Calu3 (cell line): ENCODE measurements around the gene UFSP2. TPM values are rescaled to one million over a fixed set of nuclear protein-coding genes. Genes with fewer than 3 reads are reported as not detected.
"Not testable (repeated sequence)": the region's sequence is repeated elsewhere in the genome, so short reads cannot be mapped to it uniquely, and the experiment has no call there.

Experiments
- BruUV-seq: library from RNA; stranded (reverse); fragments of 400-500 nt; replicated peaks from 2 replicates; lab custom pipeline; 2021; lab: Mats Ljungman, UMichigan
- CTCF ChIA-PET: fragments of 300-600 bp; sonication (Branson Sonifier 250); formaldehyde crosslinking; loops from one replicate; lab custom pipeline; 2022; ENCODE audit warnings: antibody characterized with exemption; lab: Charles Lee
- DNase-seq: peaks from one replicate; pipeline ENCODE4 v3.0.0; 2022
- H3K27ac Mint-ChIP-seq: one replicate; pipeline ENCODE4 v1.8.0; 2022; ENCODE audit warnings: mixed read lengths; ENCODE audit not compliant: unreplicated experiment
- H3K27me3 Mint-ChIP-seq: one replicate; pipeline ENCODE4 v1.8.0; 2022; ENCODE audit warnings: mixed read lengths; ENCODE audit not compliant: unreplicated experiment
- H3K36me3 Mint-ChIP-seq: one replicate; pipeline ENCODE4 v1.8.0; 2022; ENCODE audit warnings: mild to moderate bottlenecking, moderate library complexity, mixed read lengths; ENCODE audit not compliant: insufficient read depth, unreplicated experiment
- H3K4me1 Mint-ChIP-seq: one replicate; pipeline ENCODE4 v1.8.0; 2022; ENCODE audit warnings: mild to moderate bottlenecking, low read depth, mixed read lengths; ENCODE audit not compliant: unreplicated experiment
- H3K4me3 Mint-ChIP-seq: one replicate; pipeline ENCODE4 v1.8.0; 2022; ENCODE audit warnings: mild to moderate bottlenecking, low read depth, moderate library complexity, mixed read lengths; ENCODE audit not compliant: unreplicated experiment
- H3K9me3 Mint-ChIP-seq: one replicate; pipeline ENCODE4 v1.8.0; 2022; ENCODE audit warnings: low read depth, mixed read lengths; ENCODE audit not compliant: unreplicated experiment
- CTCF ChIP-seq: fragments of 200-600 bp; IDR thresholded peaks from one replicate; pipeline ENCODE4 v1.8.0; 2022; ENCODE audit warnings: antibody characterized with exemption; ENCODE audit not compliant: unreplicated experiment
- intact Hi-C: fragments of 100-400 bp; cut with micrococcal nuclease; formaldehyde crosslinking; loops from one replicate; pipeline ENCODE4 v1.10.0; 2022; ENCODE audit not compliant: unreplicated experiment
- total RNA-seq: library from RNA; stranded (reverse); gene quantifications from 2 replicates; pipeline ENCODE4 v1.2.3, GENCODE V29; 2022

UFSP2 gene
- total RNA-seq, 1 experiment from 2014 or later = 14.8 TPM

- intact Hi-C loops = no loop called here
- CTCF ChIA-PET = interaction anchor here (0.7 kb wide), 1 partner anchor 97 kb away, joined by 7 read pairs; no protein-coding TSS in a partner anchor
- H3K27me3 Mint-ChIP-seq = no peaks in the 10 kb centered on the region
- H3K36me3 Mint-ChIP-seq = no peaks in the 10 kb centered on the region
- H3K4me3 Mint-ChIP-seq = no peak overlapping the region
- no peaks in the 10 kb centered on the region for H3K9me3 Mint-ChIP-seq
- H3K4me1 Mint-ChIP-seq = no peaks in the 10 kb centered on the region
- no TSS peak for BruUV-seq
- no peak for TF ChIP-seq CTCF
- no peak for DNase-seq
- H3K27ac Mint-ChIP-seq = no peak overlapping the region
These were observed 56.0 kb downstream of the UFSP2 start for GRCh38 chr4:185369731-185370130.

- Mint-ChIP-seq H3K27ac (no peak overlapping the region), H3K9me3 (no peaks in the 10 kb centered on the region), H3K36me3 (peaks cover 6% of the 10 kb centered on the region), H3K4me3 (no peak overlapping the region), H3K4me1 (no peaks in the 10 kb centered on the region), H3K27me3 (no peaks in the 10 kb centered on the region)
- no peak for TF ChIP-seq CTCF
- CTCF ChIA-PET = interaction anchor here (0.5 kb wide), 1 partner anchor 11 kb away, joined by 5 read pairs; no protein-coding TSS in a partner anchor
- no peak for DNase-seq
- intact Hi-C loops = no loop called here
- no TSS peak for BruUV-seq
These were observed 60.9 kb downstream of the UFSP2 start for GRCh38 chr4:185364886-185365285.

GRCh38 chr4:185363251-185363650 is 62.5 kb downstream of the UFSP2 start:
- BruUV-seq = no TSS peak
- no peak for TF ChIP-seq CTCF
- Mint-ChIP-seq H3K27ac (no peak overlapping the region), H3K36me3 (peaks cover 6% of the 10 kb centered on the region), H3K4me1 (no peaks in the 10 kb centered on the region), H3K9me3 (no peaks in the 10 kb centered on the region), H3K4me3 (no peak overlapping the region), H3K27me3 (no peaks in the 10 kb centered on the region)
- intact Hi-C loops = no loop called here
- CTCF ChIA-PET = interaction anchor here (0.7 kb wide), 1 partner anchor 240 kb away, joined by 6 read pairs; no protein-coding TSS in a partner anchor
- DNase-seq = no peak

- BruUV-seq, H3K4me1 Mint-ChIP-seq, H3K27me3 Mint-ChIP-seq, intact Hi-C loops, DNase-seq, H3K4me3 Mint-ChIP-seq, H3K36me3 Mint-ChIP-seq, H3K9me3 Mint-ChIP-seq, H3K27ac Mint-ChIP-seq: not testable (repeated sequence)
- CTCF ChIA-PET = interaction anchor here (0.7 kb wide), 1 partner anchor 240 kb away, joined by 6 read pairs; no protein-coding TSS in a partner anchor
These were observed 63.2 kb downstream of the UFSP2 start for GRCh38 chr4:185362570-185362969.

- no peak overlapping the region for H3K4me3 Mint-ChIP-seq
- H3K27me3 Mint-ChIP-seq = no peaks in the 10 kb centered on the region
- no peaks in the 10 kb centered on the region for H3K4me1 Mint-ChIP-seq
- H3K36me3 Mint-ChIP-seq = peaks cover 6% of the 10 kb centered on the region
- TF ChIP-seq CTCF = no peak
- intact Hi-C loops = no loop called here
- CTCF ChIA-PET = interaction anchor here (0.8 kb wide), 1 partner anchor 9 kb away, joined by 3 read pairs; no protein-coding TSS in a partner anchor
- H3K9me3 Mint-ChIP-seq = no peaks in the 10 kb centered on the region
- no peak for DNase-seq
- BruUV-seq = no TSS peak
- H3K27ac Mint-ChIP-seq = no peak overlapping the region
These were observed 63.9 kb downstream of the UFSP2 start for GRCh38 chr4:185361872-185362271.
